CMK (cell line): ENCODE measurements around the gene ANKRD1.
"Not testable (repeated sequence)": the region's sequence is repeated elsewhere in the genome, so short reads cannot be mapped to it uniquely, and the experiment has no call there.

ENCODE experiments used
- DNase-seq: peaks from one replicate; pipeline ENCODE4 v3.0.0-alpha.2; 2010; ENCODE audit warnings: low read depth

ANKRD1 gene

GRCh38 chr10:90920986-90921666 is at the start of gene ANKRD1:
Gene ANKRD1 (minus strand): TSS chr10:90921087. CDS start chr10:90921027, 60 bp downstream.
- no peak for DNase-seq

- DNase-seq = no peak
Measured at GRCh38 chr10:90969947-90970673, 49.2 kb upstream of the ANKRD1 start.

- no peak for DNase-seq
Measured at GRCh38 chr10:90969121-90969534, 48.2 kb upstream of the ANKRD1 start.

GRCh38 chr10:90968328-90969081 is 47.6 kb upstream of the ANKRD1 start:
- no peak for DNase-seq

- no peak for DNase-seq
Measured at GRCh38 chr10:90967865-90968264, 47.0 kb upstream of the ANKRD1 start.

- DNase-seq = no peak
Measured at GRCh38 chr10:90966146-90966545, 45.3 kb upstream of the ANKRD1 start.

GRCh38 chr10:90965720-90966119 is 44.8 kb upstream of the ANKRD1 start:
- no peak for DNase-seq

- no peak for DNase-seq
Measured at GRCh38 chr10:90964781-90965465, 44.0 kb upstream of the ANKRD1 start.

- no peak for DNase-seq
Measured at GRCh38 chr10:90963331-90963730, 42.4 kb upstream of the ANKRD1 start.

- DNase-seq = no peak
Measured at GRCh38 chr10:90960355-90960814, 39.5 kb upstream of the ANKRD1 start.

- no peak for DNase-seq
Measured at GRCh38 chr10:90959826-90960225, 38.9 kb upstream of the ANKRD1 start.

- no peak for DNase-seq
Measured at GRCh38 chr10:90958781-90959180, 37.9 kb upstream of the ANKRD1 start.

GRCh38 chr10:90947030-90947960 is 26.4 kb upstream of the ANKRD1 start:
- no peak for DNase-seq

- DNase-seq = no peak
Measured at GRCh38 chr10:90945491-90946070, 24.7 kb upstream of the ANKRD1 start.

GRCh38 chr10:90944749-90945148 is 23.9 kb upstream of the ANKRD1 start:
- DNase-seq = no peak

- DNase-seq = not testable (repeated sequence)
Measured at GRCh38 chr10:90942980-90943379, 22.1 kb upstream of the ANKRD1 start.

- DNase-seq = no peak
Measured at GRCh38 chr10:90939648-90940047, 18.8 kb upstream of the ANKRD1 start.

GRCh38 chr10:90939116-90939515 is 18.2 kb upstream of the ANKRD1 start:
- DNase-seq = no peak

GRCh38 chr10:90937645-90938258 is 16.9 kb upstream of the ANKRD1 start:
- DNase-seq = no peak

- no peak for DNase-seq
Measured at GRCh38 chr10:90936276-90936659, 15.4 kb upstream of the ANKRD1 start.
